ENCODE measurements around the gene TXNL4B. TPM values are rescaled to one million over a fixed set of nuclear protein-coding genes. Genes with fewer than 3 reads are reported as not detected.
"Not testable (repeated sequence)": the region's sequence is repeated elsewhere in the genome, so short reads cannot be mapped to it uniquely, and the experiment has no call there.

Gene TXNL4B
- total RNA-seq, 1 experiment from 2014 or later: 8.3 TPM

DNA sequence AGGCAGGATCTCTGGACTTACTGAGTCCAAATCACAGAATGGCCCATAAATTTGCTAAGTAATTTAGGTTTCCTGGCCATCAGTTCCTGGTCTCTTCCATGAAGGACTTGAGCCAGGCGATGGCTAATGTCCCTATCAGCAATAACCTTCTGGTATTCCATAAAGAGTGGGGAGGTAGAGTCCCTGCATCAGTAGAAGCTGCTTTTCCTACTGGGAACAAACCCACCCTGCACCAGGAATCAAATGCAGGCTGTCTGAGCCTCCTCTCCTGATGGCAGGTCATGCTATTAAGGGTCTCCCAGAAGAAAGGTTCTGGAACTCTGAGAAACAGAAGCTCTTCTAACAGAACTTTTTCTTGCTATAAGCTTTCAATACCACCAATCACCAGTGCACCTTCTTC lies 31.9 kb downstream of the TXNL4B start:
- ChIA-PET POLR2A (no interaction called here), CTCF (no interaction called here)
- Mint-ChIP-seq H3K36me3 (no peaks in the 10 kb centered on the region), H3K4me3 (no peak overlapping the region), H3K27me3 (ENCODE audit: low read depth) (peaks cover 3% of the 10 kb centered on the region; the same call in 1 of the 2 replicates), H3K9me3 (no peaks in the 10 kb centered on the region), H3K4me1 (no peaks in the 10 kb centered on the region), H3K27ac (no peak overlapping the region)
- DNase-seq (ENCODE audit: low spot score) (no peak), ATAC-seq (no peak)
- no peak for TF ChIP-seq NR3C1 (CRISPR knock-in tag; conservative IDR thresholded peaks at IDR 0.05; ENCODE audit: low read depth)
- no peak for TF ChIP-seq CREB1 (CRISPR knock-in tag; IDR thresholded peaks at IDR 0.05)
- TF ChIP-seq ZNF138 (CRISPR knock-in tag; conservative IDR thresholded peaks at IDR 0.05): no peak
- no peak for TF ChIP-seq NFATC4 (CRISPR knock-in tag; IDR thresholded peaks at IDR 0.05)
- TF ChIP-seq, protein P1, sequence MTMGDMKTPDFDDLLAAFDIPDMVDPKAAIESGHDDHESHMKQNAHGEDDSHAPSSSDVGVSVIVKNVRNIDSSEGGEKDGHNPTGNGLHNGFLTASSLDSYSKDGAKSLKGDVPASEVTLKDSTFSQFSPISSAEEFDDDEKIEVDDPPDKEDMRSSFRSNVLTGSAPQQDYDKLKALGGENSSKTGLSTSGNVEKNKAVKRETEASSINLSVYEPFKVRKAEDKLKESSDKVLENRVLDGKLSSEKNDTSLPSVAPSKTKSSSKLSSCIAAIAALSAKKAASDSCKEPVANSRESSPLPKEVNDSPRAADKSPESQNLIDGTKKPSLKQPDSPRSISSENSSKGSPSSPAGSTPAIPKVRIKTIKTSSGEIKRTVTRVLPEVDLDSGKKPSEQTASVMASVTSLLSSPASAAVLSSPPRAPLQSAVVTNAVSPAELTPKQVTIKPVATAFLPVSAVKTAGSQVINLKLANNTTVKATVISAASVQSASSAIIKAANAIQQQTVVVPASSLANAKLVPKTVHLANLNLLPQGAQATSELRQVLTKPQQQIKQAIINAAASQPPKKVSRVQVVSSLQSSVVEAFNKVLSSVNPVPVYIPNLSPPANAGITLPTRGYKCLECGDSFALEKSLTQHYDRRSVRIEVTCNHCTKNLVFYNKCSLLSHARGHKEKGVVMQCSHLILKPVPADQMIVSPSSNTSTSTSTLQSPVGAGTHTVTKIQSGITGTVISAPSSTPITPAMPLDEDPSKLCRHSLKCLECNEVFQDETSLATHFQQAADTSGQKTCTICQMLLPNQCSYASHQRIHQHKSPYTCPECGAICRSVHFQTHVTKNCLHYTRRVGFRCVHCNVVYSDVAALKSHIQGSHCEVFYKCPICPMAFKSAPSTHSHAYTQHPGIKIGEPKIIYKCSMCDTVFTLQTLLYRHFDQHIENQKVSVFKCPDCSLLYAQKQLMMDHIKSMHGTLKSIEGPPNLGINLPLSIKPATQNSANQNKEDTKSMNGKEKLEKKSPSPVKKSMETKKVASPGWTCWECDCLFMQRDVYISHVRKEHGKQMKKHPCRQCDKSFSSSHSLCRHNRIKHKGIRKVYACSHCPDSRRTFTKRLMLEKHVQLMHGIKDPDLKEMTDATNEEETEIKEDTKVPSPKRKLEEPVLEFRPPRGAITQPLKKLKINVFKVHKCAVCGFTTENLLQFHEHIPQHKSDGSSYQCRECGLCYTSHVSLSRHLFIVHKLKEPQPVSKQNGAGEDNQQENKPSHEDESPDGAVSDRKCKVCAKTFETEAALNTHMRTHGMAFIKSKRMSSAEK (CRISPR knock-in tag; IDR thresholded peaks at IDR 0.05; ENCODE audit: borderline replicate concordance): no peak
- TF ChIP-seq PRRX2 (CRISPR knock-in tag; IDR thresholded peaks at IDR 0.05): no peak
- TF ChIP-seq, protein P2, sequence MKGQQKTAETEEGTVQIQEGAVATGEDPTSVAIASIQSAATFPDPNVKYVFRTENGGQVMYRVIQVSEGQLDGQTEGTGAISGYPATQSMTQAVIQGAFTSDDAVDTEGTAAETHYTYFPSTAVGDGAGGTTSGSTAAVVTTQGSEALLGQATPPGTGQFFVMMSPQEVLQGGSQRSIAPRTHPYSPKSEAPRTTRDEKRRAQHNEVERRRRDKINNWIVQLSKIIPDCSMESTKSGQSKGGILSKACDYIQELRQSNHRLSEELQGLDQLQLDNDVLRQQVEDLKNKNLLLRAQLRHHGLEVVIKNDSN (CRISPR knock-in tag; IDR thresholded peaks at IDR 0.05): no peak
- TF ChIP-seq IRF2 (CRISPR knock-in tag; IDR thresholded peaks at IDR 0.05; ENCODE audit: borderline replicate concordance, low read depth): no peak
- no peak for TF ChIP-seq ZNF121 (CRISPR knock-in tag; IDR thresholded peaks at IDR 0.05)

DNA sequence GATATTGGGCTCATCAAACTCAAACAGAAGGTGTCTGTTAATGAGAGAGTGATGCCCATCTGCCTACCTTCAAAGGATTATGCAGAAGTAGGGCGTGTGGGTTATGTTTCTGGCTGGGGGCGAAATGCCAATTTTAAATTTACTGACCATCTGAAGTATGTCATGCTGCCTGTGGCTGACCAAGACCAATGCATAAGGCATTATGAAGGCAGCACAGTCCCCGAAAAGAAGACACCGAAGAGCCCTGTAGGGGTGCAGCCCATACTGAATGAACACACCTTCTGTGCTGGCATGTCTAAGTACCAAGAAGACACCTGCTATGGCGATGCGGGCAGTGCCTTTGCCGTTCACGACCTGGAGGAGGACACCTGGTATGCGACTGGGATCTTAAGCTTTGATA lies 33.0 kb downstream of the TXNL4B start:
- Mint-ChIP-seq H3K36me3 (no peaks in the 10 kb centered on the region), H3K27me3 (ENCODE audit: low read depth) (peaks cover 3% of the 10 kb centered on the region; the same call in 1 of the 2 replicates), H3K27ac (no peak overlapping the region), H3K9me3 (no peaks in the 10 kb centered on the region), H3K4me1 (no peaks in the 10 kb centered on the region), H3K4me3 (no peak overlapping the region)
- ATAC-seq: no peak
- CTCF ChIA-PET: no interaction called here
- no peak for DNase-seq (ENCODE audit: low spot score)
- TF ChIP-seq TEAD4 (CRISPR knock-in tag; IDR thresholded peaks at IDR 0.05) (no peak), ZNF512 (CRISPR knock-in tag; IDR thresholded peaks at IDR 0.05; ENCODE audit: borderline replicate concordance) (no peak), KAT7 (CRISPR knock-in tag; IDR thresholded peaks at IDR 0.05; ENCODE audit: borderline replicate concordance) (no peak)
- TF ChIP-seq, protein P3, sequence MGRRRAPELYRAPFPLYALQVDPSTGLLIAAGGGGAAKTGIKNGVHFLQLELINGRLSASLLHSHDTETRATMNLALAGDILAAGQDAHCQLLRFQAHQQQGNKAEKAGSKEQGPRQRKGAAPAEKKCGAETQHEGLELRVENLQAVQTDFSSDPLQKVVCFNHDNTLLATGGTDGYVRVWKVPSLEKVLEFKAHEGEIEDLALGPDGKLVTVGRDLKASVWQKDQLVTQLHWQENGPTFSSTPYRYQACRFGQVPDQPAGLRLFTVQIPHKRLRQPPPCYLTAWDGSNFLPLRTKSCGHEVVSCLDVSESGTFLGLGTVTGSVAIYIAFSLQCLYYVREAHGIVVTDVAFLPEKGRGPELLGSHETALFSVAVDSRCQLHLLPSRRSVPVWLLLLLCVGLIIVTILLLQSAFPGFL (CRISPR knock-in tag; IDR thresholded peaks at IDR 0.05; ENCODE audit: borderline replicate concordance): no peak
- POLR2A ChIA-PET: no interaction called here

GRCh38 chr16:72059060-72059459 lies 34.4 kb downstream of the TXNL4B start:
- DNase-seq (ENCODE audit: low spot score); H3K9me3 Mint-ChIP-seq; H3K36me3 Mint-ChIP-seq: not testable (repeated sequence)

GRCh38 chr16:72057313-72057712 lies 36.1 kb downstream of the TXNL4B start:
- H3K27me3 Mint-ChIP-seq (ENCODE audit: low read depth); DNase-seq (ENCODE audit: low spot score); H3K9me3 Mint-ChIP-seq; H3K36me3 Mint-ChIP-seq; H3K27ac Mint-ChIP-seq; POLR2A ChIA-PET; H3K4me3 Mint-ChIP-seq; CTCF ChIA-PET; H3K4me1 Mint-ChIP-seq: not testable (repeated sequence)
- ATAC-seq: peak; percentile 48; the same call in 1 of the 2 replicates

More at GRCh38 chr16:72059060-72059459, 34.4 kb downstream of the TXNL4B start:
- POLR2A ChIA-PET; H3K4me1 Mint-ChIP-seq; H3K27me3 Mint-ChIP-seq (ENCODE audit: low read depth); H3K4me3 Mint-ChIP-seq; CTCF ChIA-PET; H3K27ac Mint-ChIP-seq: not testable (repeated sequence)
- ATAC-seq: peak; percentile 42; the same call in 1 of the 2 replicates

All from WTC11 (cell line).